Gastroesophageal sphincter (tissue), 4 donors: ENCODE results near the gene KAZALD1. TPM values are rescaled to one million over a fixed set of nuclear protein-coding genes. Genes with fewer than 3 reads are reported as not detected.

ENCODE experiments used
- ATAC-seq: fragments of 150-250 bp; one replicate; pipeline ENCODE4 v1.9.1; 2016; ENCODE audit warnings: mild to moderate bottlenecking, moderate library complexity
- H3K27ac ChIP-seq, 4 donors: fragments of 200-600 bp; sonication (generic) in 3 of 4; 1 replicate in 3 of 4; 2 replicates in 1 of 4; pipeline ENCODE4 v1.5.1; 2016 to 2019
- H3K27me3 ChIP-seq: fragments of 200-600 bp; sonication (generic); one replicate; pipeline ENCODE4 v1.5.1; 2019
- H3K36me3 ChIP-seq, 2 donors: fragments of 200-600 bp; sonication (generic); one replicate each; pipeline ENCODE4 v1.5.1; 2019; ENCODE audit warnings: control low read depth in 1 of 2
- H3K4me1 ChIP-seq, 3 donors: fragments of 200-600 bp; sonication (generic); 1 replicate in 2 of 3; 2 replicates in 1 of 3; pipeline ENCODE4 v1.5.1; 2016 to 2019; ENCODE audit warnings: control low read depth in 2 of 3
- H3K4me3 ChIP-seq, 2 donors: fragments of 200-600 bp; sonication (generic); one replicate each; pipeline ENCODE4 v1.5.1; 2019; ENCODE audit warnings: mild to moderate bottlenecking in 1 of 2, moderate library complexity in 1 of 2
- H3K9me3 ChIP-seq, 3 donors: fragments of 200-600 bp; sonication (generic); one replicate each; pipeline ENCODE4 v1.5.1; 2017 to 2019; ENCODE audit warnings: control low read depth in 2 of 3
- EP300 ChIP-seq: sonication (generic); formaldehyde crosslinking; IDR thresholded peaks from one replicate; pipeline ENCODE4 v1.6.1; 2017; ENCODE audit warnings: antibody characterized with exemption, mild to moderate bottlenecking
- POLR2A ChIP-seq, 2 donors: fragments of 450-650 bp; IDR thresholded peaks; one replicate each; pipeline ENCODE4 v1.6.1; 2017; ENCODE audit warnings: antibody characterized with exemption in 2 of 2, mild to moderate bottlenecking in 2 of 2, moderate library complexity in 1 of 2
- POLR2AphosphoS5 ChIP-seq: sonication (generic); formaldehyde crosslinking; IDR thresholded peaks from one replicate; pipeline ENCODE4 v1.6.1; 2017; ENCODE audit warnings: antibody characterized with exemption
- WGBS, 2 donors: methylation state at CpG; one replicate each; pipeline ENCODE4 v1.1.5; 2018; ENCODE audit warnings: low coverage in 1 of 2; 5-methylcytosine and 5-hydroxymethylcytosine counted together
- total RNA-seq, 4 donors: library from RNA; depleted of rRNA; stranded (reverse); fragments of >200 nt; gene quantifications; one replicate each; pipeline ENCODE4 v1.1.0, GENCODE V29; 2016
- TF ChIP-seq, protein P1 (sequence below), 4 experiments: fragments of 200-600 bp in 2 of 4; fragments of 450-650 bp in 2 of 4; sonication (generic) in 1 of 4; IDR thresholded peaks; one replicate each; pipeline ENCODE4 v1.5.1; 2017 to 2019; ENCODE audit warnings: antibody characterized with exemption in 4 of 4, mild to moderate bottlenecking in 2 of 4, moderate library complexity in 2 of 4

Gene KAZALD1
- total RNA-seq, 4 donors from 2014 or later: 0.45 to 12.5 (median 2.2) TPM

DNA sequence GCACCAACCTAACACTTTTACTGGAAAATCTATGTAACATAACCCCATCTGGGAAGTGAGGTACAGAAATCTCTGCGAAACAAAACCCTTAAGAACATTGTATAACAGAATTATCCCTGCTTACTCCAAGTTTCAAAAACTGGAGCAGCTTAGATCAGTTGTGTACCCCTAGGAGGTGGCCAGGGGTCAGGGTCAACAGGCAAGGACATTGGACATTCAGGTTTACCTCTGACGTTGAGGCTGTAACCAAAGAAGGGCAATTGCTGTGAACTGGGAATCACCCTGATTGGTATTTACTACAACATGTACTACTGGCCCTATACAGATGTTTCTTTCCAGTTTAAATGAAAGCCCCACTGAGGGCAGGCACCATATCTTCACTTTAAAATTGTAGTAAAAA is 17.7 kb upstream of the KAZALD1 start:
- 92 to 100% methylated on average over 2 of the region's 2 CpGs for WGBS, 2 donors
- no peak for TF ChIP-seq POLR2A (IDR thresholded peaks at IDR 0.05)
- no peak for TF ChIP-seq EP300
- TF ChIP-seq POLR2AphosphoS5: no peak
- TF ChIP-seq, protein P1, sequence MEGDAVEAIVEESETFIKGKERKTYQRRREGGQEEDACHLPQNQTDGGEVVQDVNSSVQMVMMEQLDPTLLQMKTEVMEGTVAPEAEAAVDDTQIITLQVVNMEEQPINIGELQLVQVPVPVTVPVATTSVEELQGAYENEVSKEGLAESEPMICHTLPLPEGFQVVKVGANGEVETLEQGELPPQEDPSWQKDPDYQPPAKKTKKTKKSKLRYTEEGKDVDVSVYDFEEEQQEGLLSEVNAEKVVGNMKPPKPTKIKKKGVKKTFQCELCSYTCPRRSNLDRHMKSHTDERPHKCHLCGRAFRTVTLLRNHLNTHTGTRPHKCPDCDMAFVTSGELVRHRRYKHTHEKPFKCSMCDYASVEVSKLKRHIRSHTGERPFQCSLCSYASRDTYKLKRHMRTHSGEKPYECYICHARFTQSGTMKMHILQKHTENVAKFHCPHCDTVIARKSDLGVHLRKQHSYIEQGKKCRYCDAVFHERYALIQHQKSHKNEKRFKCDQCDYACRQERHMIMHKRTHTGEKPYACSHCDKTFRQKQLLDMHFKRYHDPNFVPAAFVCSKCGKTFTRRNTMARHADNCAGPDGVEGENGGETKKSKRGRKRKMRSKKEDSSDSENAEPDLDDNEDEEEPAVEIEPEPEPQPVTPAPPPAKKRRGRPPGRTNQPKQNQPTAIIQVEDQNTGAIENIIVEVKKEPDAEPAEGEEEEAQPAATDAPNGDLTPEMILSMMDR (IDR thresholded peaks at IDR 0.05): no peak
- no peaks in the 10 kb centered on the region for H3K9me3 ChIP-seq
- H3K36me3 ChIP-seq: peaks cover 0 to 8% of the 10 kb centered on the region in 2 donors
- no peak overlapping the region for H3K27ac ChIP-seq
- ATAC-seq: no peak
- H3K4me3 ChIP-seq: no peak overlapping the region
- H3K27me3 ChIP-seq: peaks cover 34% of the 10 kb centered on the region
- peaks cover 0 to 39% (median 19%) of the 10 kb centered on the region in 3 donors for H3K4me1 ChIP-seq

DNA sequence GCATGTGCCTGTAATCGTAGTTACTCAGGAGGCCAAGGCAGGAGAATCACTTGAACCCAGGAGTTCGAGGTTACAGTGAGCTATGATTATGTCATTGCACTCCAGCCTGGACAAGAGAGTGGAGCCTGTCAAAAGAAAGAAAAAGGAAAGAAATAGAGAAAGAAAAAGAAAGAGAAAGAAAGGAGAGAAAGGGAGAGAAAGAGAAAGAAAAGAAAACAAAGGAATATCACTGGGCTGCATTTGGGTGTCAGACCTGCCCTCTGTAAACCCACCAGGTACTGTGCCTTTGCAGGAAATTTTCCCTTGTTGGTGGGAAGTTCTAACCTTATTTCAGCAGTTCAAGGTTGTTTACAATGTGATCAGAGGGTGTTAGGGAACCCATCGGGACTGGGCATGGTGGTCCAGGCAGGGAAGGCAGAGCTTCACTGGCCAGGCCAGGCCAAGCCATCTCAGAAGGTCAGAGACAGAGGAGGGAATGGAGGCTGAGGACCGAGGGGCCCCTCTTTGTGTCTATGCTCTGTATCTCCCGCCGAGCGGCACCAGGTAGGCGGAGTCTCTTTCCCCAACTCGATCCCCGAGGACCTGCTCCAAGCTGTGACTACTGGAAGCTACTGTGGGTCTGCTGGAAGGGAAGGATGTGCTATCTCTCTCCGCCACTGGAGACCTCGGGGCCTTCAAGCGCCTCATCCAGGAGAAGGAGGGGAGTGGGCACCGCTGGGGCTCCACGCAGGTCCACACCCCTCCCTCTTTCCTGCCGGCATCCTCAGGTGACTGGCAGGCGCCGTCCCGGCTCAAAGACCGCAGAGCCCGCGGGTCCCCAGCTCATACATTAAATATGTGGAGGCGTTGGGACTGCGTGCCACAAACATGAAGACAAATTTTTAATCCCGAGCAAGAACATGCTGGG is 15.2 kb upstream of the KAZALD1 start:
- H3K4me3 ChIP-seq: no peak overlapping the region
- TF ChIP-seq POLR2AphosphoS5: no peak
- no peak for TF ChIP-seq POLR2A (IDR thresholded peaks at IDR 0.05)
- TF ChIP-seq, protein P1 (IDR thresholded peaks at IDR 0.05): no peak
- no peak for TF ChIP-seq EP300
- peaks cover 58% of the 10 kb centered on the region for H3K27me3 ChIP-seq
- no peaks in the 10 kb centered on the region for H3K36me3 ChIP-seq
- no peak overlapping the region for H3K27ac ChIP-seq
- H3K4me1 ChIP-seq: peaks cover 0 to 38% (median 22%) of the 10 kb centered on the region in 3 donors
- ATAC-seq: no peak
- 44 to 61% methylated on average over 3 to 8 of the region's 25 CpGs for WGBS, 2 donors
- no peaks in the 10 kb centered on the region for H3K9me3 ChIP-seq

DNA sequence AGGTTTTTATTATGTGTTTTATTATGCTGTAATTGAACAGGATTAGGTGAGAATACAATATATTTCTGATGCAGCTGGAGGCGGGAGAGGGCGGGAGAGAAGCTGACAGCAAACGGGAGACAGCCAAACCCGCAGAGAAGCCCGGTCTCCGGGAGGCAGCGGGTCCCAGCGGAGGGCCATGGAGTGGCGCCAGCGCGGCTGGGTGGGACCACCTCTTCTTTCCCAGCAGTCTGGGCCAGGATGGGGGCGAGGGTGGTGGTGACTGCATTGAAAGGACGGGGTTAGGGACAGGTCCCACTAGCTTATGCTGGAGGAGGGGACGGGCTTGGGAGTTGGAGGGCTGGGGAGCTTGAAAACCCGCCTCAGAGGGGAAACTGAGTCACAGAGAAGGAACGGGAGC is 14.5 kb upstream of the KAZALD1 start:
- no peaks in the 10 kb centered on the region for H3K36me3 ChIP-seq
- peaks cover 65% of the 10 kb centered on the region for H3K27me3 ChIP-seq
- no peaks in the 10 kb centered on the region for H3K9me3 ChIP-seq
- 21% methylated on average over 6 of the region's 16 CpGs; no CpG with 5 or more reads in 1 of the 2 donors for WGBS, 2 donors
- peaks cover 0 to 32% (median 17%) of the 10 kb centered on the region in 3 donors for H3K4me1 ChIP-seq
- ATAC-seq: no peak
- TF ChIP-seq, protein P1 (IDR thresholded peaks at IDR 0.05): no peak
- TF ChIP-seq POLR2A (IDR thresholded peaks at IDR 0.05): no peak
- TF ChIP-seq EP300: no peak
- no peak for TF ChIP-seq POLR2AphosphoS5
- H3K4me3 ChIP-seq: no peak overlapping the region
- no peak overlapping the region for H3K27ac ChIP-seq

DNA sequence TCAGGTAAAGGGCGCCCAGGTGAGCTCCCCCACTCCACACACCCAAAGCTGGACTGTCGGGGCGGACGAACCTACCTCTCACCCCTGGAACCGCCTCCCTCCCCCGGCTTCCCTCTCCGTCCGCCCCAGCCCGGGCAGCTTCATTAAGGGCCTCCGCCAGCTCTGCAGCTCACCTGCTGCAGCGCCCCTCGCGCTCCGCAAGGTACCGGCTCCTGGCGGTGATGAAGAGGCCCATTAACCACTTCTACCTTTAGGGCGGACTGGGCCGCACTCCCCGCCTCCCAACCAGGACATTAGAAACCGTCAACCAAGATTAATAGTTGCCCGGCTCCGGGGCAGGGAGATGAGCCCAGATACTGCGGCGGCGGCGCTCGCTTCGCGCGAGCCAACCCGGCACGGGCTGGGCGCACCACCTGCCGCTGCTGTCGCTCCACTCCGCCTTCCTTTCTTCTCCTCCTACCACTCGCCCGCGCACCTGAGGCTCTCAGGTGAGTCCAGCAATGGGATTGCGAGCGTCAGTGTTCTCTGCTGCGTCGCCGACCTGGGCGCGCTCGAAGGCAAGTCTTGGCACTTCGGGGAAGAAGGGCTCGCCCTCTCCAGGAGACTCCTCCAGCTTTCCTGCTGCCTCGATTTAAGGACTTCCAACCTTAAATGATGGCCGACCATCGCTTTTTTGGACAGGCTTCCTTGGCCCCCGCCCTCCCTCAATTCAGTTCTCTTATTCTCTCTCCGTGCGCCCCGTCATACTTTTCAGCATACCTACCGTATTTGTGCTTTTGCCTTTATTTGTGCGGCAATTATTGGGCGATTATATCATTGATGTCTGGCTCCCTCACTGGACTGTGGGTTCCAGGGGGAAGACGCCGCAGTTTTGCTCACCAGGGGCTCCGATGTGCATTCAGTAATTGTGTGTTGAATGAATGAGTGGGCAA is 13.6 kb upstream of the KAZALD1 start:
- Histone ChIP-seq H3K36me3 (no peaks in the 10 kb centered on the region), H3K9me3 (no peaks in the 10 kb centered on the region), H3K4me3 (no peak overlapping the region), H3K4me1 (peaks cover 0 to 25% (median 12%) of the 10 kb centered on the region in 3 donors), H3K27me3 (peaks cover 73% of the 10 kb centered on the region), H3K27ac (no peak overlapping the region)
- WGBS, 2 donors: 15 to 17% methylated on average over 11 to 15 of the region's 62 CpGs
- TF ChIP-seq POLR2AphosphoS5: no peak
- TF ChIP-seq, protein P1 (IDR thresholded peaks at IDR 0.05): no peak
- no peak for ATAC-seq
